ENCODE results near the gene SLC27A6. TPM values are rescaled to one million over a fixed set of nuclear protein-coding genes. Genes with fewer than 3 reads are reported as not detected.
"Not testable (repeated sequence)": the region's sequence is repeated elsewhere in the genome, so short reads cannot be mapped to it uniquely, and the experiment has no call there.

Gene SLC27A6
- total RNA-seq, 1 donor from 2014 or later = 0.39 TPM

GRCh38 chr5:128949847-128950546 is 15.3 kb upstream of the SLC27A6 start:
- no peaks in the 10 kb centered on the region for H3K36me3 ChIP-seq (ENCODE audit: insufficient read depth, low read length)
- H3K9ac ChIP-seq (ENCODE audit: low read length) = no peak overlapping the region
- no peak overlapping the region for H2AFZ ChIP-seq (ENCODE audit: low read depth, low read length)
- H3K27ac Mint-ChIP-seq (ENCODE audit: unreplicated experiment) = no peak overlapping the region
- no peak overlapping the region for H3K27ac ChIP-seq (ENCODE audit: low read depth, low read length)
- no peak overlapping the region for H3K4me3 Mint-ChIP-seq (ENCODE audit: unreplicated experiment)
- H3K27me3 Mint-ChIP-seq (ENCODE audit: low read depth, unreplicated experiment) = no peaks in the 10 kb centered on the region
- H3K79me2 ChIP-seq (ENCODE audit: insufficient read depth, low read length) = no peaks in the 10 kb centered on the region
- H3K4me3 ChIP-seq (ENCODE audit: insufficient read depth, low read depth, low read length) = no peak overlapping the region
- FAIRE-seq (no peak), DNase-seq (ENCODE audit: low read depth) (no peak)
- H3K9me3 Mint-ChIP-seq (ENCODE audit: unreplicated experiment) = no peaks in the 10 kb centered on the region
- no peak overlapping the region for H3K4me2 ChIP-seq (ENCODE audit: low read length)
- no peaks in the 10 kb centered on the region for H4K20me1 ChIP-seq (ENCODE audit: insufficient read depth, low read length)
- H3K4me1 ChIP-seq (ENCODE audit: insufficient read depth, low read length) = no peaks in the 10 kb centered on the region
- H3K9me3 ChIP-seq (ENCODE audit: insufficient read depth, low read depth, low read length) = no peaks in the 10 kb centered on the region
- no peaks in the 10 kb centered on the region for H3K27me3 ChIP-seq (ENCODE audit: insufficient read depth, low read length)
- TF ChIP-seq EZH2 (IDR thresholded peaks at IDR 0.05; ENCODE audit: insufficient read depth, low read length) (no peak), CTCF (IDR thresholded peaks at IDR 0.05; ENCODE audit: insufficient read depth, low read depth, low read length) (no peak)
- no peaks in the 10 kb centered on the region for H3K4me1 Mint-ChIP-seq (ENCODE audit: low read depth, unreplicated experiment)
- no peaks in the 10 kb centered on the region for H3K36me3 Mint-ChIP-seq (ENCODE audit: low read depth, unreplicated experiment)

- not testable (repeated sequence) for H3K27me3 Mint-ChIP-seq (ENCODE audit: low read depth, unreplicated experiment); H3K4me3 ChIP-seq (ENCODE audit: insufficient read depth, low read depth, low read length); H3K27ac Mint-ChIP-seq (ENCODE audit: unreplicated experiment); H3K36me3 ChIP-seq (ENCODE audit: insufficient read depth, low read length); H3K9me3 ChIP-seq (ENCODE audit: insufficient read depth, low read depth, low read length); FAIRE-seq; H3K9ac ChIP-seq (ENCODE audit: low read length); H2AFZ ChIP-seq (ENCODE audit: low read depth, low read length); H3K27me3 ChIP-seq (ENCODE audit: insufficient read depth, low read length); H3K4me1 Mint-ChIP-seq (ENCODE audit: low read depth, unreplicated experiment); H3K4me3 Mint-ChIP-seq (ENCODE audit: unreplicated experiment); H3K36me3 Mint-ChIP-seq (ENCODE audit: low read depth, unreplicated experiment); H3K4me1 ChIP-seq (ENCODE audit: insufficient read depth, low read length); DNase-seq (ENCODE audit: low read depth); H4K20me1 ChIP-seq (ENCODE audit: insufficient read depth, low read length); H3K9me3 Mint-ChIP-seq (ENCODE audit: unreplicated experiment); H3K4me2 ChIP-seq (ENCODE audit: low read length); H3K27ac ChIP-seq (ENCODE audit: low read depth, low read length); H3K79me2 ChIP-seq (ENCODE audit: insufficient read depth, low read length)
These were observed 14.0 kb upstream of the SLC27A6 start for GRCh38 chr5:128951301-128951700.

GRCh38 chr5:128956164-128956563 is 9.1 kb upstream of the SLC27A6 start:
- H3K4me1 ChIP-seq (ENCODE audit: insufficient read depth, low read length) = no peaks in the 10 kb centered on the region
- FAIRE-seq = no peak
- no peaks in the 10 kb centered on the region for H3K27me3 ChIP-seq (ENCODE audit: insufficient read depth, low read length)
- H3K27me3 Mint-ChIP-seq (ENCODE audit: low read depth, unreplicated experiment) = peaks cover 1% of the 10 kb centered on the region
- H3K4me3 ChIP-seq (ENCODE audit: insufficient read depth, low read depth, low read length) = no peak overlapping the region
- H2AFZ ChIP-seq (ENCODE audit: low read depth, low read length) = no peak overlapping the region
- H3K9me3 Mint-ChIP-seq (ENCODE audit: unreplicated experiment) = peaks cover 12% of the 10 kb centered on the region
- H3K79me2 ChIP-seq (ENCODE audit: insufficient read depth, low read length) = no peaks in the 10 kb centered on the region
- H3K36me3 ChIP-seq (ENCODE audit: insufficient read depth, low read length) = no peaks in the 10 kb centered on the region
- no peak overlapping the region for H3K27ac ChIP-seq (ENCODE audit: low read depth, low read length)
- no peak overlapping the region for H3K4me2 ChIP-seq (ENCODE audit: low read length)
- no peaks in the 10 kb centered on the region for H4K20me1 ChIP-seq (ENCODE audit: insufficient read depth, low read length)
- no peak overlapping the region for H3K27ac Mint-ChIP-seq (ENCODE audit: unreplicated experiment)
- H3K4me3 Mint-ChIP-seq (ENCODE audit: unreplicated experiment) = no peak overlapping the region
- H3K36me3 Mint-ChIP-seq (ENCODE audit: low read depth, unreplicated experiment) = no peaks in the 10 kb centered on the region
- no peak for TF ChIP-seq EZH2 (IDR thresholded peaks at IDR 0.05; ENCODE audit: insufficient read depth, low read length)
- TF ChIP-seq CTCF (IDR thresholded peaks at IDR 0.05; ENCODE audit: insufficient read depth, low read depth, low read length) = no peak
- H3K9ac ChIP-seq (ENCODE audit: low read length) = no peak overlapping the region
- no peaks in the 10 kb centered on the region for H3K9me3 ChIP-seq (ENCODE audit: insufficient read depth, low read depth, low read length)
- no peaks in the 10 kb centered on the region for H3K4me1 Mint-ChIP-seq (ENCODE audit: low read depth, unreplicated experiment)
- DNase-seq (ENCODE audit: low read depth) = no peak

Measured in astrocyte (in vitro differentiated cells and primary cell).